Neural cell (in vitro differentiated cells): ENCODE data around the gene ZNF799. TPM values are rescaled to one million over a fixed set of nuclear protein-coding genes. Genes with fewer than 3 reads are reported as not detected.
A peak's percentile ranks its signal among the peaks of the same experiment; 100 is the strongest.

Experiments used
- H2AFZ ChIP-seq: fragments of 200-600, 300-800 bp; sonication (generic), shearing (Covaris generic); 2 replicates; pipeline ENCODE4 v1.6.0; 2014; ENCODE audit warnings: low read depth, mild to moderate bottlenecking, antibody characterized with exemption, low read length, moderate library complexity
- H3F3A ChIP-seq: fragments of 200-600 bp; shearing (Covaris generic); 2 replicates; pipeline ENCODE4 v1.6.1; 2016; ENCODE audit warnings: mild to moderate bottlenecking, moderate library complexity, mixed read lengths, antibody characterized with exemption, low read length; ENCODE audit not compliant: insufficient read depth, poor library complexity, severe bottlenecking
- H3K27ac ChIP-seq: fragments of 200-600, 300-800 bp; sonication (generic), shearing (Covaris generic); 2 replicates; pipeline ENCODE4 v1.5.1; 2014; ENCODE audit warnings: mild to moderate bottlenecking, low read length, moderate library complexity
- H3K27me3 ChIP-seq: fragments of 300-800, 200-600 bp; sonication (generic), shearing (Covaris generic); 2 replicates; pipeline ENCODE4 v1.6.0; 2014; ENCODE audit warnings: mild to moderate bottlenecking, low read depth, low read length, moderate library complexity; ENCODE audit not compliant: insufficient read depth
- H3K36me3 ChIP-seq: fragments of 300-800, 200-600 bp; sonication (generic), shearing (Covaris generic); 2 replicates; pipeline ENCODE4 v1.5.1; 2014; ENCODE audit warnings: mild to moderate bottlenecking, antibody characterized with exemption, low read length, moderate library complexity; ENCODE audit not compliant: insufficient read depth
- H3K4me2 ChIP-seq: fragments of 300-800, 200-600 bp; sonication (generic), shearing (Covaris generic); 2 replicates; pipeline ENCODE4 v1.6.0; 2014; ENCODE audit warnings: mild to moderate bottlenecking, low read length
- H3K4me3 ChIP-seq: fragments of 300-800, 200-600 bp; sonication (generic), shearing (Covaris generic); 2 replicates; pipeline ENCODE4 v1.5.1; 2014; ENCODE audit warnings: mild to moderate bottlenecking, low read length, moderate library complexity
- H3K79me2 ChIP-seq: fragments of 200-600 bp; shearing (Covaris generic); replicated peaks from 2 replicates; pipeline ENCODE4 v1.6.0; 2014; ENCODE audit warnings: mild to moderate bottlenecking, low read length, moderate library complexity; ENCODE audit not compliant: insufficient read depth
- H3K9ac ChIP-seq: fragments of 300-800, 200-600 bp; sonication (generic), shearing (Covaris generic); 2 replicates; pipeline ENCODE4 v1.6.1; 2016; ENCODE audit warnings: mild to moderate bottlenecking, low read length, mixed read lengths
- H3K9me2 ChIP-seq: fragments of 200-600 bp; shearing (Covaris generic); 2 replicates; pipeline ENCODE4 v1.6.1; 2016; ENCODE audit warnings: mild to moderate bottlenecking, low read length, mixed read lengths; ENCODE audit not compliant: insufficient read depth
- H3K9me3 ChIP-seq: fragments of 200-600, 300-800 bp; sonication (generic), shearing (Covaris generic); 2 replicates; pipeline ENCODE4 v1.6.1; 2016; ENCODE audit warnings: mild to moderate bottlenecking, mixed run types, low read length, moderate library complexity, mixed read lengths
- H4K20me1 ChIP-seq: fragments of 200-600 bp; shearing (Covaris generic); 2 replicates; pipeline ENCODE4 v1.6.1; 2016; ENCODE audit warnings: mild to moderate bottlenecking, mixed run types; ENCODE audit not compliant: insufficient read depth
- EP300 ChIP-seq: fragments of 450-650 bp; conservative IDR thresholded peaks from 2 replicates; pipeline ENCODE4 v1.6.1; 2014; ENCODE audit warnings: antibody characterized with exemption, mild to moderate bottlenecking, moderate library complexity; ENCODE audit not compliant: poor library complexity, severe bottlenecking
- EZH2 ChIP-seq: fragments of 200-600, 300-800 bp; shearing (Covaris generic), sonication (generic); IDR thresholded peaks from 2 replicates; pipeline ENCODE4 v1.6.1; 2014; ENCODE audit warnings: antibody characterized with exemption, low read length, borderline replicate concordance, mild to moderate bottlenecking; ENCODE audit not compliant: insufficient read depth, poor library complexity, severe bottlenecking
- MXI1 ChIP-seq: fragments of 450-650 bp; conservative IDR thresholded peaks from 2 replicates; pipeline ENCODE4 v1.6.1; 2014; ENCODE audit warnings: antibody characterized with exemption, mild to moderate bottlenecking; ENCODE audit not compliant: poor library complexity, severe bottlenecking
- POLR2AphosphoS5 ChIP-seq: IDR thresholded peaks from 2 replicates; pipeline ENCODE4 v1.6.1; 2012
- RAD21 ChIP-seq: fragments of 450-650 bp; conservative IDR thresholded peaks from 2 replicates; pipeline ENCODE4 v1.6.1; 2014; ENCODE audit warnings: antibody characterized with exemption, mild to moderate bottlenecking, moderate library complexity
- SMC3 ChIP-seq: fragments of 450-650 bp; conservative IDR thresholded peaks from 2 replicates; pipeline ENCODE4 v1.6.1; 2014; ENCODE audit warnings: antibody characterized with exemption, mild to moderate bottlenecking, moderate library complexity; ENCODE audit not compliant: poor library complexity
- TAF1 ChIP-seq: IDR thresholded peaks from 2 replicates; pipeline ENCODE4 v1.6.1; 2012; ENCODE audit warnings: low read depth
- polyA plus RNA-seq: library from polyadenylated mRNA; depleted of rRNA; stranded (reverse); fragments of >200 nt; gene quantifications from 2 replicates; pipeline ENCODE4 v1.2.3, GENCODE V29; 2014
- TF ChIP-seq, protein P1 (sequence below): IDR thresholded peaks from 2 replicates; pipeline ENCODE4 v1.6.1; 2012; ENCODE audit warnings: borderline replicate concordance
- TF ChIP-seq, protein P2 (sequence below): fragments of 450-650 bp; IDR thresholded peaks from 2 replicates; pipeline ENCODE4 v1.5.1; 2014; ENCODE audit warnings: antibody characterized with exemption, mild to moderate bottlenecking, moderate library complexity; ENCODE audit not compliant: poor library complexity, severe bottlenecking

Gene ZNF799
- polyA plus RNA-seq, 1 donor from 2014 or later, result 6.9 TPM

- no peak overlapping the region for H2AFZ ChIP-seq
- H3K9me3 ChIP-seq, result peaks cover 1% of the 10 kb centered on the region
- H3K36me3 ChIP-seq, result no peaks in the 10 kb centered on the region
- H4K20me1 ChIP-seq, result no peaks in the 10 kb centered on the region
- no peak overlapping the region for H3K27ac ChIP-seq
- TF ChIP-seq EP300 (no peak), TAF1 (no peak), MXI1 (no peak), POLR2AphosphoS5 (no peak), RAD21 (no peak), EZH2 (no peak), SMC3 (no peak)
- TF ChIP-seq, protein P1, sequence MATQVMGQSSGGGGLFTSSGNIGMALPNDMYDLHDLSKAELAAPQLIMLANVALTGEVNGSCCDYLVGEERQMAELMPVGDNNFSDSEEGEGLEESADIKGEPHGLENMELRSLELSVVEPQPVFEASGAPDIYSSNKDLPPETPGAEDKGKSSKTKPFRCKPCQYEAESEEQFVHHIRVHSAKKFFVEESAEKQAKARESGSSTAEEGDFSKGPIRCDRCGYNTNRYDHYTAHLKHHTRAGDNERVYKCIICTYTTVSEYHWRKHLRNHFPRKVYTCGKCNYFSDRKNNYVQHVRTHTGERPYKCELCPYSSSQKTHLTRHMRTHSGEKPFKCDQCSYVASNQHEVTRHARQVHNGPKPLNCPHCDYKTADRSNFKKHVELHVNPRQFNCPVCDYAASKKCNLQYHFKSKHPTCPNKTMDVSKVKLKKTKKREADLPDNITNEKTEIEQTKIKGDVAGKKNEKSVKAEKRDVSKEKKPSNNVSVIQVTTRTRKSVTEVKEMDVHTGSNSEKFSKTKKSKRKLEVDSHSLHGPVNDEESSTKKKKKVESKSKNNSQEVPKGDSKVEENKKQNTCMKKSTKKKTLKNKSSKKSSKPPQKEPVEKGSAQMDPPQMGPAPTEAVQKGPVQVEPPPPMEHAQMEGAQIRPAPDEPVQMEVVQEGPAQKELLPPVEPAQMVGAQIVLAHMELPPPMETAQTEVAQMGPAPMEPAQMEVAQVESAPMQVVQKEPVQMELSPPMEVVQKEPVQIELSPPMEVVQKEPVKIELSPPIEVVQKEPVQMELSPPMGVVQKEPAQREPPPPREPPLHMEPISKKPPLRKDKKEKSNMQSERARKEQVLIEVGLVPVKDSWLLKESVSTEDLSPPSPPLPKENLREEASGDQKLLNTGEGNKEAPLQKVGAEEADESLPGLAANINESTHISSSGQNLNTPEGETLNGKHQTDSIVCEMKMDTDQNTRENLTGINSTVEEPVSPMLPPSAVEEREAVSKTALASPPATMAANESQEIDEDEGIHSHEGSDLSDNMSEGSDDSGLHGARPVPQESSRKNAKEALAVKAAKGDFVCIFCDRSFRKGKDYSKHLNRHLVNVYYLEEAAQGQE, result no peak
- TF ChIP-seq, protein P2, sequence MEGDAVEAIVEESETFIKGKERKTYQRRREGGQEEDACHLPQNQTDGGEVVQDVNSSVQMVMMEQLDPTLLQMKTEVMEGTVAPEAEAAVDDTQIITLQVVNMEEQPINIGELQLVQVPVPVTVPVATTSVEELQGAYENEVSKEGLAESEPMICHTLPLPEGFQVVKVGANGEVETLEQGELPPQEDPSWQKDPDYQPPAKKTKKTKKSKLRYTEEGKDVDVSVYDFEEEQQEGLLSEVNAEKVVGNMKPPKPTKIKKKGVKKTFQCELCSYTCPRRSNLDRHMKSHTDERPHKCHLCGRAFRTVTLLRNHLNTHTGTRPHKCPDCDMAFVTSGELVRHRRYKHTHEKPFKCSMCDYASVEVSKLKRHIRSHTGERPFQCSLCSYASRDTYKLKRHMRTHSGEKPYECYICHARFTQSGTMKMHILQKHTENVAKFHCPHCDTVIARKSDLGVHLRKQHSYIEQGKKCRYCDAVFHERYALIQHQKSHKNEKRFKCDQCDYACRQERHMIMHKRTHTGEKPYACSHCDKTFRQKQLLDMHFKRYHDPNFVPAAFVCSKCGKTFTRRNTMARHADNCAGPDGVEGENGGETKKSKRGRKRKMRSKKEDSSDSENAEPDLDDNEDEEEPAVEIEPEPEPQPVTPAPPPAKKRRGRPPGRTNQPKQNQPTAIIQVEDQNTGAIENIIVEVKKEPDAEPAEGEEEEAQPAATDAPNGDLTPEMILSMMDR, result no peak
- no peaks in the 10 kb centered on the region for H3K9me2 ChIP-seq
- H3K79me2 ChIP-seq, result no peaks in the 10 kb centered on the region
- H3K4me2 ChIP-seq, result no peak overlapping the region
- H3K4me3 ChIP-seq, result no peak overlapping the region
- H3F3A ChIP-seq, result no peaks in the 10 kb centered on the region
- H3K27me3 ChIP-seq, result no peaks in the 10 kb centered on the region
- no peak overlapping the region for H3K9ac ChIP-seq
These were observed 27.0 kb downstream of the ZNF799 start for GRCh38 chr19:12374026-12374425.

DNA sequence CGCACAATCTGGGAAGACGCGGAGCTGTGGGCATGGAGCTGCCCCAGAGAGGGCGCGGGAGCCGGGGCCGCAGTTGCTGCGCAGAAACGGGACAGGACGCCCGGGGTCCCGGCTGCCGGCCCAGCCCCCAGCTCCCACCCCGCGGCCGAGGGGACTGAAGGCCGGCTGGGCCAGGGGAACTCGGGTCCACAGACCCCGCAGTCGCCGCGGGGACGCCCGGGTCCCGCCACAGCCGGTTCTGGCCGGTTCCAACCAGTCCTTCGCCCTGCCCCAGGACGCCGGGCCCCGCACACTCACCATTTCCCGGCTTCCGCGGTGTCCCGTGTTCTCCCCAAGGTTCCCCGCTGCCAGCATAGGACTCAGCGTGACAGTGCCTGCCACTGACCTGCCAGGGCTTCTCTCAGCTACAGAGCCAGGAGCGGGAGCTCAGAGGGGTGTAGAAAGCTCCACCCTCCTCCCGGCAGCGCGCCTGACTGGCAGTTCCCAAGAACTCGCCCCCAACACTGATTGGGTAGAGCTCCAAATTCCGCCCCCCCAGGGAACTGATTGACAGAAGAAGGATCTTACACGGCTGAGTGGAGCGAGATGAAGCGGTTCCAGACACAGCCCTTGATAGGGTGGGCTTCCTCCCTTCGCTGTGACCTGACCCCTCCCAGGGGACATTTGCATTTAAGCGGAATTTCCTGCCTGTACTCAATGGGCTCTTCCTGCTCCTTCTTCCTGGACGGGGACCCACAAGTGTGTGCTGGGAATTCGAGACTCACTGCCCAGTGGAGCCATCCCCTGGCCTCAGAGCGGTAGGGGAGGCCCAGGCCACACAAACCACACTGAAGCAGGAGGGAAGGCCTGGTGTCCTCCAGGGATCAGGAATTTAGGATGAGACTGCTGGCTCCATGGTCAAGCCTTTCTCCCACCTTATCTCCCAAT, 35.6 kb downstream of the ZNF799 start, which contains the start of gene ZNF442:
TSS of gene ZNF442 (minus strand) at position 448 of the 927 bp plus-strand sequence. CDS start 2,052 bp downstream, outside the sequence.
- Histone ChIP-seq H3K9ac (peak within 1 kb of the TSS; percentile 86), H3K9me2 (no peaks in the 10 kb centered on the region), H3K9me3 (no peaks in the 10 kb centered on the region), H3K4me3 (peak within 1 kb of the TSS; percentile 97), H3K27me3 (no peaks in the 10 kb centered on the region), H3K36me3 (no peaks in the 10 kb centered on the region), H3K79me2 (peaks cover 3% of the 10 kb centered on the region), H3K4me2 (peak within 1 kb of the TSS; percentile 68), H3F3A (no peaks in the 10 kb centered on the region), H4K20me1 (no peaks in the 10 kb centered on the region), H2AFZ (peak within 1 kb of the TSS; percentile 60), H3K27ac (peak within 1 kb of the TSS; percentile 87)
- peak; percentile 59 for TF ChIP-seq RAD21
- TF ChIP-seq SMC3, result peak; percentile 71
- TF ChIP-seq EP300, result peak; percentile 55
- TF ChIP-seq, protein P1, result peak; percentile 71
- no peak for TF ChIP-seq EZH2
- peak; percentile 92 for TF ChIP-seq TAF1
- peak; percentile 81 for TF ChIP-seq MXI1
- TF ChIP-seq, protein P2, result peak; percentile 73
- peak; percentile 94 for TF ChIP-seq POLR2AphosphoS5
